G401 (cell line): ENCODE measurements around the gene POP4. TPM values are rescaled to one million over a fixed set of nuclear protein-coding genes. Genes with fewer than 3 reads are reported as not detected.
"Not testable (repeated sequence)": the region's sequence is repeated elsewhere in the genome, so short reads cannot be mapped to it uniquely, and the experiment has no call there.

Experiments
- DNase-seq: peaks from one replicate; pipeline ENCODE4 v3.0.0-alpha.2; 2015; ENCODE audit warnings: low spot score
- in situ Hi-C: cut with HindIII; loops from 2 replicates; pipeline ENCODE4 v1.10.0; 2016; ENCODE audit warnings: low sequenced_read_pairs, mixed read lengths
- total RNA-seq: library from RNA; depleted of rRNA; stranded (reverse); fragments of >200 nt; shearing (Covaris generic); gene quantifications from 2 replicates; pipeline ENCODE4 v1.2.3, GENCODE V29; 2014

The POP4 gene
- total RNA-seq, 1 experiment from 2014 or later, result 81.4 TPM

GRCh38 chr19:29625186-29625651 lies 19.1 kb downstream of the POP4 start:
- in situ Hi-C loops, result no loop called here
- DNase-seq, result no peak

- in situ Hi-C loops, result no loop called here
- no peak for DNase-seq
These were observed 20.3 kb downstream of the POP4 start for GRCh38 chr19:29626386-29626785.

GRCh38 chr19:29626832-29627231 lies 20.7 kb downstream of the POP4 start:
- in situ Hi-C loops, DNase-seq: not testable (repeated sequence)

- in situ Hi-C loops, result no loop called here
- DNase-seq, result no peak
These were observed 22.7 kb downstream of the POP4 start for GRCh38 chr19:29628661-29629385.

- in situ Hi-C loops, result no loop called here
- no peak for DNase-seq
These were observed 23.9 kb downstream of the POP4 start for GRCh38 chr19:29629836-29630534.

- DNase-seq, result no peak
- in situ Hi-C loops, result no loop called here
These were observed 24.6 kb downstream of the POP4 start for GRCh38 chr19:29630655-29631054.

- in situ Hi-C loops, result no loop called here
- DNase-seq, result no peak
These were observed 25.4 kb downstream of the POP4 start for GRCh38 chr19:29631450-29631849.

- in situ Hi-C loops, result no loop called here
- no peak for DNase-seq
These were observed 27.9 kb downstream of the POP4 start for GRCh38 chr19:29634002-29634401.

- in situ Hi-C loops, result no loop called here
- no peak for DNase-seq
These were observed 28.5 kb downstream of the POP4 start for GRCh38 chr19:29634423-29635130.

- no peak for DNase-seq
- in situ Hi-C loops, result no loop called here
These were observed 29.9 kb downstream of the POP4 start for GRCh38 chr19:29635963-29636362.

- no peak for DNase-seq
- in situ Hi-C loops, result no loop called here
These were observed 30.7 kb downstream of the POP4 start for GRCh38 chr19:29636553-29637360.

- DNase-seq, result no peak
- in situ Hi-C loops, result no loop called here
These were observed 33.0 kb downstream of the POP4 start for GRCh38 chr19:29639086-29639485.

GRCh38 chr19:29640231-29640630 lies 34.1 kb downstream of the POP4 start:
- DNase-seq, result no peak
- in situ Hi-C loops, result no loop called here

GRCh38 chr19:29641597-29641996 lies 35.5 kb downstream of the POP4 start:
- in situ Hi-C loops, result no loop called here
- no peak for DNase-seq

- in situ Hi-C loops, result no loop called here
- DNase-seq, result no peak
These were observed 37.4 kb downstream of the POP4 start for GRCh38 chr19:29643361-29643935.

- DNase-seq, result no peak
- in situ Hi-C loops, result no loop called here
These were observed 38.1 kb downstream of the POP4 start for GRCh38 chr19:29644210-29644609.

GRCh38 chr19:29645491-29645867 lies 39.4 kb downstream of the POP4 start:
- in situ Hi-C loops, result no loop called here
- no peak for DNase-seq

- DNase-seq, result peak; percentile 31
- in situ Hi-C loops, result no loop called here
These were observed 39.8 kb downstream of the POP4 start for GRCh38 chr19:29645911-29646310.

GRCh38 chr19:29650772-29651387 lies 44.8 kb downstream of the POP4 start:
- no peak for DNase-seq
- in situ Hi-C loops, result no loop called here
